GM12878 (cell line): ENCODE results near the gene SIVA1.

ENCODE experiments used
- CBX5 ChIP-seq: sonication (generic); IDR thresholded peaks from 2 replicates; pipeline ENCODE4 v1.6.1; 2016; ENCODE audit warnings: low read depth, moderate library complexity, mild to moderate bottlenecking, inconsistent platforms
- HDGF ChIP-seq: fragments of 450-650 bp; IDR thresholded peaks from 2 replicates; pipeline ENCODE4 v1.6.1; 2016; ENCODE audit warnings: antibody characterized with exemption
- POLR2AphosphoS5 ChIP-seq: IDR thresholded peaks from 2 replicates; pipeline ENCODE4 v1.6.1; 2011; ENCODE audit warnings: mild to moderate bottlenecking, low read length, inconsistent platforms
- RBBP5 ChIP-seq: fragments of 200-600 bp; sonication (generic); conservative IDR thresholded peaks from 2 replicates; pipeline ENCODE4 v1.6.1; 2016
- SREBF2 ChIP-seq: IDR thresholded peaks from 2 replicates; pipeline ENCODE4 v1.6.1; 2012; ENCODE audit warnings: mild to moderate bottlenecking, low read length

DNA sequence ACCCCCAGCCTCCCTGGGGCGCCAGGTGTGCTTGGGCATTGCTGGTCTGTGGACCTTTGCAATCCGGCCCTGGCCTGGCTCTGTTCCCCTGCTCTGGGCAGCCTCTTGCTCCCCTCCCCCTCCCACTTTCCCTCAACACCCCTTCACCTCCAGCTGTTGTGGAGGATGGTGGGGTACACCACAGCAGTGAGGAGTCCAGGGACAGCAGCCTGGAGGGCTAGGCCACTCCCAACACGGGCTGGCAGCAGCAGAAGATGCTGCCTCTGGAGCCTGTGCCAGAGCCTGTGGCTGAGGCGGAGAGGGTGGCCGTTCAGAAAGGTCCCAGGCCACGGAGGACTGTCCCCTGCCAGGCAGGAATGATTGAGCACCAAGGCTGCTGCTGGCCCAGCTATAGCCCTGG, 55.5 kb downstream of the SIVA1 start:
- no peak for TF ChIP-seq POLR2AphosphoS5
- TF ChIP-seq SREBF2 = no peak
- TF ChIP-seq HDGF = no peak
- TF ChIP-seq RBBP5 = no peak
- no peak for TF ChIP-seq CBX5
